Mucosa of rectum (tissue), 2 donors: ENCODE results near the gene TAF3.

Experiments
- H3K27ac ChIP-seq, 2 donors: one replicate each; pipeline ENCODE4 v1.7.0; 2013; ENCODE audit warnings: inconsistent platforms in 2 of 2, low read depth in 2 of 2, low read length in 2 of 2
- H3K27me3 ChIP-seq, 2 donors: one replicate each; pipeline ENCODE4 v1.7.0; 2013; ENCODE audit warnings: low read length in 2 of 2; ENCODE audit not compliant: control insufficient read depth in 2 of 2, insufficient read depth in 2 of 2
- H3K36me3 ChIP-seq, 2 donors: one replicate each; pipeline ENCODE4 v1.7.0; 2013; ENCODE audit warnings: low read length in 2 of 2; ENCODE audit not compliant: control insufficient read depth in 2 of 2, insufficient read depth in 2 of 2
- H3K4me1 ChIP-seq, 2 donors: one replicate each; pipeline ENCODE4 v1.7.0; 2013; ENCODE audit warnings: low read length in 2 of 2, mild to moderate bottlenecking in 1 of 2; ENCODE audit not compliant: control insufficient read depth in 2 of 2, insufficient read depth in 2 of 2
- H3K4me3 ChIP-seq, 2 donors: one replicate each; pipeline ENCODE4 v1.7.0; 2013; ENCODE audit warnings: low read length in 2 of 2
- H3K9ac ChIP-seq, 2 donors: one replicate each; pipeline ENCODE4 v1.7.0; 2013; ENCODE audit warnings: low read length in 2 of 2, low read depth in 1 of 2, mild to moderate bottlenecking in 1 of 2
- H3K9me3 ChIP-seq, 2 donors: one replicate each; pipeline ENCODE4 v1.7.0; 2013; ENCODE audit warnings: low read length in 2 of 2; ENCODE audit not compliant: control insufficient read depth in 2 of 2
- donor health status: healthy.
- donor health status: Normal muscosa, but diverticular disease.

TAF3 gene

GRCh38 chr10:7833210-7833609 lies 14.9 kb downstream of the TAF3 start:
- Histone ChIP-seq H3K9me3 (no peaks in the 10 kb centered on the region), H3K4me3 (no peak overlapping the region), H3K27ac (no peak overlapping the region), H3K27me3 (no peaks in the 10 kb centered on the region), H3K9ac (no peak overlapping the region), H3K4me1 (no peaks in the 10 kb centered on the region), H3K36me3 (peaks cover 0 to 2% of the 10 kb centered on the region in 2 donors)

GRCh38 chr10:7834262-7834661 lies 16.0 kb downstream of the TAF3 start:
- H3K27me3 ChIP-seq = no peaks in the 10 kb centered on the region
- H3K9ac ChIP-seq = no peak overlapping the region
- no peaks in the 10 kb centered on the region for H3K9me3 ChIP-seq
- H3K27ac ChIP-seq = no peak overlapping the region
- H3K36me3 ChIP-seq = no peaks in the 10 kb centered on the region
- no peaks in the 10 kb centered on the region for H3K4me1 ChIP-seq
- no peak overlapping the region for H3K4me3 ChIP-seq

- no peaks in the 10 kb centered on the region for H3K36me3 ChIP-seq
- no peaks in the 10 kb centered on the region for H3K9me3 ChIP-seq
- no peak overlapping the region for H3K27ac ChIP-seq
- H3K27me3 ChIP-seq = no peaks in the 10 kb centered on the region
- H3K4me3 ChIP-seq = no peak overlapping the region
- no peaks in the 10 kb centered on the region for H3K4me1 ChIP-seq
- H3K9ac ChIP-seq = no peak overlapping the region
Measured at GRCh38 chr10:7836571-7836970, 18.3 kb downstream of the TAF3 start.

- H3K4me1 ChIP-seq = no peaks in the 10 kb centered on the region
- H3K36me3 ChIP-seq = no peaks in the 10 kb centered on the region
- no peaks in the 10 kb centered on the region for H3K27me3 ChIP-seq
- no peak overlapping the region for H3K27ac ChIP-seq
- no peak overlapping the region for H3K4me3 ChIP-seq
- H3K9ac ChIP-seq = no peak overlapping the region
- no peaks in the 10 kb centered on the region for H3K9me3 ChIP-seq
Measured at GRCh38 chr10:7846591-7846990, 28.3 kb downstream of the TAF3 start.

- H3K9me3 ChIP-seq = no peaks in the 10 kb centered on the region
- H3K4me1 ChIP-seq = peaks cover 2% of the 10 kb centered on the region in 2 donors
- H3K27ac ChIP-seq = no peak overlapping the region
- no peaks in the 10 kb centered on the region for H3K27me3 ChIP-seq
- no peaks in the 10 kb centered on the region for H3K36me3 ChIP-seq
- no peak overlapping the region for H3K9ac ChIP-seq
- no peak overlapping the region for H3K4me3 ChIP-seq
Measured at GRCh38 chr10:7853226-7853842, 35.0 kb downstream of the TAF3 start.

GRCh38 chr10:7853890-7854289 lies 35.6 kb downstream of the TAF3 start:
- Histone ChIP-seq H3K4me3 (no peak overlapping the region), H3K9me3 (no peaks in the 10 kb centered on the region), H3K9ac (no peak overlapping the region), H3K4me1 (peaks cover 2% of the 10 kb centered on the region in 2 donors), H3K27ac (no peak overlapping the region), H3K36me3 (no peaks in the 10 kb centered on the region), H3K27me3 (no peaks in the 10 kb centered on the region)

- no peak overlapping the region for H3K9ac ChIP-seq
- no peaks in the 10 kb centered on the region for H3K27me3 ChIP-seq
- peaks cover 2% of the 10 kb centered on the region in 2 donors for H3K4me1 ChIP-seq
- no peak overlapping the region for H3K27ac ChIP-seq
- no peaks in the 10 kb centered on the region for H3K36me3 ChIP-seq
- no peak overlapping the region for H3K4me3 ChIP-seq
- H3K9me3 ChIP-seq = no peaks in the 10 kb centered on the region
Measured at GRCh38 chr10:7855205-7855604, 36.9 kb downstream of the TAF3 start.

- Histone ChIP-seq H3K27me3 (no peaks in the 10 kb centered on the region), H3K27ac (no peak overlapping the region), H3K4me3 (no peak overlapping the region), H3K36me3 (no peaks in the 10 kb centered on the region), H3K9ac (no peak overlapping the region), H3K4me1 (peaks cover 2% of the 10 kb centered on the region in 2 donors), H3K9me3 (peaks cover 0 to 3% of the 10 kb centered on the region in 2 donors)
Measured at GRCh38 chr10:7856678-7857077, 38.4 kb downstream of the TAF3 start.

GRCh38 chr10:7857262-7857661 lies 39.0 kb downstream of the TAF3 start:
- peaks cover 2% of the 10 kb centered on the region in 2 donors for H3K4me1 ChIP-seq
- H3K27me3 ChIP-seq = no peaks in the 10 kb centered on the region
- no peak overlapping the region for H3K9ac ChIP-seq
- H3K27ac ChIP-seq = no peak overlapping the region
- no peaks in the 10 kb centered on the region for H3K36me3 ChIP-seq
- no peak overlapping the region for H3K4me3 ChIP-seq
- peaks cover 0 to 3% of the 10 kb centered on the region in 2 donors for H3K9me3 ChIP-seq

- Histone ChIP-seq H3K9ac (no peak overlapping the region), H3K36me3 (no peaks in the 10 kb centered on the region), H3K4me3 (no peak overlapping the region), H3K27me3 (no peaks in the 10 kb centered on the region), H3K27ac (no peak overlapping the region), H3K9me3 (peaks cover 0 to 3% of the 10 kb centered on the region in 2 donors), H3K4me1 (peaks cover under 1 to 2% of the 10 kb centered on the region in 2 donors)
Measured at GRCh38 chr10:7861509-7862120, 43.3 kb downstream of the TAF3 start.
